Lower leg skin (tissue), 4 donors: Measurements from ENCODE around the gene DNLZ. TPM values are rescaled to one million over a fixed set of nuclear protein-coding genes. Genes with fewer than 3 reads are reported as not detected.

Experiments used
- DNase-seq, 2 donors: peaks; one replicate each; pipeline ENCODE4 v3.0.0-alpha.2; 2019; ENCODE audit warnings: low spot score in 2 of 2
- H3K4me3 ChIP-seq: fragments of 200-600 bp; sonication (generic); 2 replicates; pipeline ENCODE4 v1.5.1; 2017; ENCODE audit warnings: mild to moderate bottlenecking, low read depth; ENCODE audit not compliant: poor library complexity, severe bottlenecking
- CTCF ChIP-seq, 3 donors: fragments of 450-650 bp; IDR thresholded peaks; one replicate each; pipeline ENCODE4 v1.5.1; 2016; ENCODE audit warnings: antibody characterized with exemption in 3 of 3, mild to moderate bottlenecking in 3 of 3, moderate library complexity in 2 of 3
- POLR2A ChIP-seq, 2 donors: fragments of 450-650 bp; IDR thresholded peaks; one replicate each; pipeline ENCODE4 v1.6.1; 2016 to 2017; ENCODE audit warnings: antibody characterized with exemption in 2 of 2, mild to moderate bottlenecking in 1 of 2, moderate library complexity in 1 of 2
- WGBS, 2 donors: methylation state at CpG; one replicate each; pipeline ENCODE4 v1.1.5; 2018; 5-methylcytosine and 5-hydroxymethylcytosine counted together
- intact Hi-C: fragments of 100-400 bp; cut with DNase I; formaldehyde crosslinking; loops from one replicate; pipeline ENCODE4 v1.15.0; 2023; ENCODE audit warnings: low total_unique reads
- total RNA-seq, 4 donors: library from RNA; depleted of rRNA; stranded (reverse); fragments of >200 nt; gene quantifications; one replicate each; pipeline ENCODE4 v1.1.0, GENCODE V29; 2016

DNLZ gene
- 10 to 100 TPM; 30.9 to 64.6 (median 44.1) TPM for total RNA-seq

GRCh38 chr9:136363106-136363948 lies at the start of gene DNLZ:
TSS of gene DNLZ (minus strand) at chr9:136363744. CDS start at chr9:136363714, 30 bp downstream.
- peak; percentile 95 to 99 for DNase-seq
- TF ChIP-seq POLR2A (IDR thresholded peaks at IDR 0.05): no peak
- peak in 1 of 3 donors; percentile 50 for TF ChIP-seq CTCF (IDR thresholded peaks at IDR 0.05)
- peak within 1 kb of the TSS; percentile 84 for H3K4me3 ChIP-seq
- 0 to 3% methylated on average over 33 to 36 of the region's 97 CpGs for WGBS, 2 donors
- intact Hi-C loops: no loop called here

- TF ChIP-seq POLR2A (IDR thresholded peaks at IDR 0.05) (no peak), CTCF (IDR thresholded peaks at IDR 0.05) (no peak)
- 73 to 78% methylated on average over 9 of the region's 9 CpGs for WGBS, 2 donors
- no peak for DNase-seq
- intact Hi-C loops: no loop called here
- no peak overlapping the region for H3K4me3 ChIP-seq
Observed at GRCh38 chr9:136412962-136413361, 49.4 kb upstream of the DNLZ start.

GRCh38 chr9:136411378-136411777 lies 47.8 kb upstream of the DNLZ start:
- TF ChIP-seq POLR2A (IDR thresholded peaks at IDR 0.05) (no peak), CTCF (IDR thresholded peaks at IDR 0.05) (no peak)
- 21 to 37% methylated on average over 4 of the region's 4 CpGs for WGBS, 2 donors
- DNase-seq: no peak
- peak overlapping the region; percentile 86 for H3K4me3 ChIP-seq
- intact Hi-C loops: no loop called here

- intact Hi-C loops: no loop called here
- peak within 1 kb of the TSS; percentile 86 for H3K4me3 ChIP-seq
- DNase-seq: peak; percentile 87 to 99
- WGBS, 2 donors: 1% methylated on average over 37 to 41 of the region's 83 CpGs
- TF ChIP-seq POLR2A (IDR thresholded peaks at IDR 0.05) (peak in 1 of 2 donors; percentile 79), CTCF (IDR thresholded peaks at IDR 0.05) (no peak)
Observed at GRCh38 chr9:136410500-136411287, 47.1 kb upstream of the DNLZ start, which contains the start of the genes ENTR1 and PMPCA. TSS of gene ENTR1 (minus strand) at chr9:136410614. CDS start at chr9:136410397, 217 bp downstream. TSS of gene PMPCA (plus strand) at chr9:136410658. CDS start at chr9:136410669, 11 bp downstream.

- WGBS, 2 donors: 12 to 15% methylated on average over 33 to 42 of the region's 71 CpGs
- DNase-seq: peak in 1 of 2 donors; percentile 90
- intact Hi-C loops: no loop called here
- peak overlapping the region; percentile 45 for H3K4me3 ChIP-seq
- no peak for TF ChIP-seq POLR2A (IDR thresholded peaks at IDR 0.05)
- TF ChIP-seq CTCF (IDR thresholded peaks at IDR 0.05): no peak
Observed at GRCh38 chr9:136409557-136410455, 46.3 kb upstream of the DNLZ start.
